CD4-positive, alpha-beta T cell treated with Interleukin-15 for 1 hour (primary cell): ENCODE results near the gene IL1RAPL1.

Experiments
- DNase-seq: peaks from one replicate; pipeline ENCODE4 v3.0.0-alpha.2; 2020

IL1RAPL1 gene

GRCh38 chrX:29834311-29834710, 1247.1 kb downstream of the IL1RAPL1 start:
- DNase-seq, result no peak

GRCh38 chrX:29834764-29835163, 1247.5 kb downstream of the IL1RAPL1 start:
- DNase-seq, result no peak

GRCh38 chrX:29841750-29842149, 1254.5 kb downstream of the IL1RAPL1 start:
- no peak for DNase-seq

- DNase-seq, result no peak
Measured at GRCh38 chrX:29842552-29842951, 1255.3 kb downstream of the IL1RAPL1 start.

GRCh38 chrX:29851857-29852605, 1264.8 kb downstream of the IL1RAPL1 start:
- no peak for DNase-seq

- no peak for DNase-seq
Measured at GRCh38 chrX:29852767-29853166, 1265.5 kb downstream of the IL1RAPL1 start.

GRCh38 chrX:29858714-29859113, 1271.5 kb downstream of the IL1RAPL1 start:
- DNase-seq, result no peak

GRCh38 chrX:29862126-29862677, 1275.0 kb downstream of the IL1RAPL1 start:
- DNase-seq, result no peak

- DNase-seq, result no peak
Measured at GRCh38 chrX:29867971-29868370, 1280.7 kb downstream of the IL1RAPL1 start.

- DNase-seq, result no peak
Measured at GRCh38 chrX:29869837-29870236, 1282.6 kb downstream of the IL1RAPL1 start.

GRCh38 chrX:29870608-29871007, 1283.4 kb downstream of the IL1RAPL1 start:
- no peak for DNase-seq

GRCh38 chrX:29872831-29873230, 1285.6 kb downstream of the IL1RAPL1 start:
- DNase-seq, result no peak

- DNase-seq, result no peak
Measured at GRCh38 chrX:29876733-29877132, 1289.5 kb downstream of the IL1RAPL1 start.

GRCh38 chrX:29880977-29881376, 1293.7 kb downstream of the IL1RAPL1 start:
- no peak for DNase-seq

- no peak for DNase-seq
Measured at GRCh38 chrX:29890004-29890403, 1302.8 kb downstream of the IL1RAPL1 start.

- DNase-seq, result no peak
Measured at GRCh38 chrX:29890646-29891200, 1303.5 kb downstream of the IL1RAPL1 start.

GRCh38 chrX:29902004-29902403, 1314.8 kb downstream of the IL1RAPL1 start:
- no peak for DNase-seq

- DNase-seq, result no peak
Measured at GRCh38 chrX:29903360-29903759, 1316.1 kb downstream of the IL1RAPL1 start.

GRCh38 chrX:29911673-29912072, 1324.4 kb downstream of the IL1RAPL1 start:
- DNase-seq, result no peak

GRCh38 chrX:29913647-29914046, 1326.4 kb downstream of the IL1RAPL1 start:
- DNase-seq, result no peak

- no peak for DNase-seq
Measured at GRCh38 chrX:29922607-29923006, 1335.4 kb downstream of the IL1RAPL1 start.

GRCh38 chrX:29926056-29926455, 1338.8 kb downstream of the IL1RAPL1 start:
- no peak for DNase-seq

GRCh38 chrX:29926659-29927058, 1339.4 kb downstream of the IL1RAPL1 start:
- DNase-seq, result no peak

- DNase-seq, result no peak
Measured at GRCh38 chrX:29935455-29935854, 1348.2 kb downstream of the IL1RAPL1 start.

GRCh38 chrX:29940750-29941149, 1353.5 kb downstream of the IL1RAPL1 start:
- DNase-seq, result no peak
